ENCODE results near the gene USP54.

DNA sequence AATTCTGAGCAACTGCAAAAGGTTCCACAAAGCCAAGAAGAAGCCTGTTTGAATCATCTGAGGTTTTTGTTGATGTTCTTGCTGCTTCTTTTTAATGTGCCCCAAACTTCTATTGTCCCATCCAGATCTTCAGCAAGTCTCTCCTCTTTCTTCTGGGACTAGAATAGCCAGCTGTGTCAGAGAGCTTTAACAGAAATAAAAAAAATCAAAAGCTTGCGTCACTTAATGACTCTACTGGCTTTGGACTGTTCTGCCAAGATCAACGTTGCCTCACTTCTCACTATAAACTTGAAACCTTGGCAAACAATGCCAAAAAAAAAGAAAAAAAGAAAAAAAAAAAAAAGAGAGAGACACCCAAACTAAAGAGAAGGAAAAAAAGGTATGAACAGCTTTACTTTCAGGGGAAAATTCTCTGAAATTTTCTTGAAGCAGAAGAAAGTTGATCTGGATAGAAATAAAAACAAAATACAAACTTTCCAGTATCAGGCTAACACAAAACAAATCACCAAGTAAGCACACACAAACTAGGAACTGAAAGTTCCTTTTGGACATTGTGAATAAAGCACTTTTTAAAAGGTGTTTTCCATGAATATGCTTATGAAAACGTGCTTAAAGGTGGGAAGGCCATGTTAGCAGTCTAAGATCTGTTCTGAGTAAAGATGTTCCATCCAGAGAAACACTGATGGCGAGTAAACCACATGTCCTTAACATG is 14.8 kb downstream of the USP54 start:
- TF ChIP-seq EZH2phosphoT487 (IDR thresholded peaks at IDR 0.05; ENCODE audit: insufficient read depth, low read depth) (no peak), EZH2 (IDR thresholded peaks at IDR 0.05; ENCODE audit: insufficient read depth, poor library complexity, severe bottlenecking) (no peak)

Measured in GM23248 (cell line).